NCI-H146 (cell line): ENCODE measurements around the gene TYW1B.
A peak's percentile ranks its signal among the peaks of the same experiment; 100 is the strongest.
"Not testable (repeated sequence)": the region's sequence is repeated elsewhere in the genome, so short reads cannot be mapped to it uniquely, and the experiment has no call there.

Source experiments
- DNase-seq: peaks from one replicate; lab custom pipeline; 2025; lab: John Stamatoyannopoulos, UW

TYW1B gene

GRCh38 chr7:72695482-72695881 lies 132.5 kb downstream of the TYW1B start:
- not testable (repeated sequence) for DNase-seq

- DNase-seq = not testable (repeated sequence)
These were observed 136.6 kb downstream of the TYW1B start for GRCh38 chr7:72691442-72691841.

- DNase-seq = not testable (repeated sequence)
These were observed 137.8 kb downstream of the TYW1B start for GRCh38 chr7:72690177-72690576.

- DNase-seq = not testable (repeated sequence)
These were observed 138.7 kb downstream of the TYW1B start for GRCh38 chr7:72689344-72689743.

- DNase-seq = not testable (repeated sequence)
These were observed 146.8 kb downstream of the TYW1B start for GRCh38 chr7:72681211-72681610.

- DNase-seq = not testable (repeated sequence)
These were observed 151.1 kb downstream of the TYW1B start for GRCh38 chr7:72676880-72677279.

- not testable (repeated sequence) for DNase-seq
These were observed 151.8 kb downstream of the TYW1B start for GRCh38 chr7:72676086-72676690.

- DNase-seq = not testable (repeated sequence)
These were observed 152.3 kb downstream of the TYW1B start for GRCh38 chr7:72675686-72676085.

- DNase-seq = no peak
These were observed 153.6 kb downstream of the TYW1B start for GRCh38 chr7:72674394-72674793.

- DNase-seq = not testable (repeated sequence)
These were observed 157.2 kb downstream of the TYW1B start for GRCh38 chr7:72670850-72671249.

- DNase-seq = not testable (repeated sequence)
These were observed 159.6 kb downstream of the TYW1B start for GRCh38 chr7:72668435-72668834.

GRCh38 chr7:72667049-72667448 lies 161.0 kb downstream of the TYW1B start:
- not testable (repeated sequence) for DNase-seq

GRCh38 chr7:72648574-72648973 lies 179.4 kb downstream of the TYW1B start:
- not testable (repeated sequence) for DNase-seq

GRCh38 chr7:72643708-72644107 lies 184.3 kb downstream of the TYW1B start:
- not testable (repeated sequence) for DNase-seq

GRCh38 chr7:72641485-72642248 lies 186.3 kb downstream of the TYW1B start:
- not testable (repeated sequence) for DNase-seq

- DNase-seq = not testable (repeated sequence)
These were observed 187.3 kb downstream of the TYW1B start for GRCh38 chr7:72640740-72641139.

GRCh38 chr7:72635273-72635908 lies 192.6 kb downstream of the TYW1B start:
- not testable (repeated sequence) for DNase-seq

GRCh38 chr7:72632765-72633292 lies 195.2 kb downstream of the TYW1B start:
- DNase-seq = peak; percentile 52

- DNase-seq = not testable (repeated sequence)
These were observed 199.6 kb downstream of the TYW1B start for GRCh38 chr7:72628375-72628774.

GRCh38 chr7:72626428-72627011 lies 201.5 kb downstream of the TYW1B start:
- DNase-seq = not testable (repeated sequence)

GRCh38 chr7:72625721-72626423 lies 202.1 kb downstream of the TYW1B start:
- not testable (repeated sequence) for DNase-seq
